RCC 7860 (cell line): Measurements from ENCODE around the gene PCYT2.

ENCODE experiments used
- DNase-seq: peaks from one replicate; pipeline ENCODE4 v3.0.0-alpha.2; 2015; ENCODE audit warnings: low spot score
- FAIRE-seq: peaks from 2 replicates; lab custom pipeline; 2012; peaks lifted over from hg19 to GRCh38; lab: Jason Lieb, UNC

PCYT2 gene

DNA sequence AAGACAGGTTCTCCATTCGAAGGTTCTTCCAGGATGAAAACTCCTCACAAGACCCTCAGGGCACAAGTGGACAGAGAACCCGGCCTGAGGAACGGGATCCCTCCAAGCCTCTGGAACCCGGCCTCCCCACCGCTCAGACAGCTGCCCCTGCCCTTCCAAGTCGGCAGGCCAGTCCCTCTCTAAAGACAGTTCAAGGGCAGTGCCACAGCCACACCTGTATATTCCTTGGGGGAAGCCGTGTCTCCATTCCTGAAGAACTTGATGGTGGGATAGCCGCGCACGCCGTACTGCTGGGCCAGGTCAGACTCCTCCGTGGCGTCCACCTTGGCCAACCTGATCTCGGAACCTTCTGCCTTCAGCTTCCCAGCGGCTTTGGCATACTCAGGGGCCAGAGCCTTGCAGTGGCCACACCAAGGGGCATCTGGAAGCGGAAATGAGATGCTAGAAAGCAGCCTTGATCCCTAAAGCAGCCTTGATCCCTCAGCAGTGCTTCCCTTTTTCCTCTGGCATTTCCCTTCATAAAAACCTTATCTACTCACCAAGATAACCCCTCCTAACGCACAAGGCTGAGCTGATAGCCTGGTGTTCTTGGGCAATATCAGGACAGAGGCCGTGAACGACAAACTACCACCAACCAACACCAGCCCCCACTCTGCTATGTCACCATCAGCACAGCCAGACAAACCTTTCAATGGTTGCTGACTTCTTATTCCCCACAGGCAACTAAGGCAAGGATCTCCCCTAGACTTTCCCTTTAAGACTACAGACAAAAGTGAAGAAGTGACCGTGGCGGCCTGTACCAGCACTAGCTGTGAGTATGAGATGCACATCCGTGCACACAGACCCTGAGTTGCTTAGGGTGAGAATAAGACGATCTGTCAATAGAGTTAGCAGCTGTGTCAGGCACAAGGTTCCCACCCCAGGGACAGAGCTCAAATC, 52.0 kb downstream of the PCYT2 start:
- FAIRE-seq: no peak
- no peak for DNase-seq

DNA sequence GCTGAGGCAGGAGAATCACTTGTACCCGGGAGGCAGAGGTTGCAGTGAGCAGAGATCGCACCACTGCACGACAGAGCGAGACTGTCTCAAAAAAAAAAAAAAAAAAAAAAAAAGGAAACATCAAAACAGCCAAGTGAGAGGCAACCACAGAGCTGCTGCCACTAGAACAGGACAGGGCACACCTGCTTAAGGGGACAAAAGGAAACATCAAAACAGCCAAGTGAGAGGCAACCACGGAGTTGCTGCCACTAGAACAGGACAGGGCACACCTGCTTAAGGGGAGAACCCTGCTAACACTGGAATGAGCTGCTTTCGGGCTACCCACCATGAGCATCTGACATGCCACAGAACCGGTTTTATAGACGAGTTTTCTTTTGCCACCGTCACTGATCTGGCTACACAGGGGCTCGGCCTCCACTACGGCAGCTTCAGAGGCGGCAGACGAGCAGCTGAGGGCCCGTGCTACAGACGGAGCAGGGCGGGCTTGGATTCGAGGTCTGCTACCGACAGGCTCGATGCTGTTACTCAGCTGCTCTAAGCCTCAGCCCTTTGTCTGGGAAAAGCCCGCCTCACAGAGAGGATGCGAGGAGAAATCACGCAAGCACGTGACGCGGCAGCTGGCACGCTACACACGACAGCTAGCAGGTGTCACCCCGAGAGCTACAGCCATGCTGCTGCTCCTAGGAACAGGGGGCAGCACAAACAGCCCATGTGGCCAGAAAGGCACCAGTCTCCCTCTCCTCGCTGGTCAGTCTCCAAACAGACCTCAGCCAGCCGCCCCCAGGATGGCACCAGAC, 52.8 kb downstream of the PCYT2 start:
- DNase-seq (no peak), FAIRE-seq (no peak)

DNA sequence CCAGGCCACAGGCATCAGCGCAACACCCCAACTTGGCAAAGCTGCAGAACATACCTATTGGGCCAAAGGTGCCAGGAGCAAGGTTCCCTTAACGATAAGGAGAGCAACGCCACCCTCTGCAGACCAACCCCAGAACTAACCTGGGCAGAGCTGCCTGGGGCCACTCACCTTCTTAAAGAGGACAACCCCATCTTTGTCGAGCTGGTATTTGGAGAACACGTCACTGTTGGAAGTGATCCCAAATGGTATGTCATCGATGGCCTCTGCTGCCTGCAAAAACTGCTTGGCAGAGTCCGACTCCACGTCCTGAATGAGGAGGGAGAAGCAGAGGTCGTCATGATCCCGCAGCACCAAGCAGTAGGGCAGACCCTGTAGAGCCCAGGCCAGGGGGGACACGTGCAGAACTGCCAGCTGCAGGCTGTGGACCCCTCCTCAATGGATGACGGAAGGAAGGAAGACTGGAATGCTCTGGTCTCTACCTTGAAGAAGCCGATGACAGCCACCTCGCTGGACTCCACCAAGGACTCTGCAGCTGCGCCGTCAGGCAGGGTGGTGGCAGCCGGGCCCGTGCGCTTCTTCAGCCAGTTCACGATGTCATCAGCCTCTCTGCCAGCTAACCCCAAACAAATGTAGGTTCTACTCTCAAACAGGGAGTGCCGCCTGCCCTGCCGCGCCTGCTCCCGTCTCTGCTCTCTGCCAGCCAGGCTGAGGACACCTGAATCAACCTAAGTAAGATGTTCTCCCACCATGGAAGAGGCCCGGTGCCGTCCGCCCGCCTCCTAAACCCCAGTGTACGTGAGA, 56.0 kb downstream of the PCYT2 start:
- DNase-seq: no peak
- no peak for FAIRE-seq

DNA sequence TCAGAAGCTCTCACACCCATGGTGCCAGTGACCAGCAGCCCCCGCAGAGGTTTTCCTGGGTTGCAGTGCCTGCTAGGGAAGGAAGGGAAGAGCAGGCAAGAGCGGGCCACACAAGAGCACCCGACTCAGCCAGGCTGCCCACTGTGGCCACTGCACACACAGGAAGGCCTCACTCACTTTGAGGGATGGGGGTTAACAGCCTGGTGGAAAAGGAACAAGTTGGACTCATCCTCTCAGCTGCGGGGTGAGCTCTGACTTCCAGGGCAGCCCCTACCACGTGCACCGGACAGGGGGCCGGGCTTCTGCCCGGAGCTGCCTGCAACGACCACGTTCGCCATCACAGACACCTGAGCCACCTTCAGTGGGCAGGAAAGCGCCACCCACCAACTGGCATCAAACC, 59.0 kb downstream of the PCYT2 start:
- DNase-seq (no peak), FAIRE-seq (no peak)

DNA sequence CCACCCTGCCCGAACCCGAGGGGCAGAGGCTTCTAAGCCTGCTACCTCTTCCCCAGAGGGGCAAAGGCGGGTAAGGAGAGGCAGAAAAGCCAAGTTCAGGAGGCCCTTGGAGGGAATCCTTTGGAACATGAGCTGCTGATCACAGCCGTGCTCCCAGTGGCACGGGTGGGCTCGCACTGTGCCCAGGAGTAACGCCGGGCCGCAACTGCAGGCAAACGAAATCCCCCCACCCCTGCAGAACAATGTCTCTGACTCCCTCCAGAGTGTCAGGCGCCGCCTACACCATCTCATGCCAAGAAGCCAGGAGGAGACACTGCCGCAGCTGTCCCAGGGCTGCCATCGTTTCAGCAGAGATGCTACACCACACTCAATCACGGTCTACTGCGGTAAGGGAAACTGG, 59.8 kb downstream of the PCYT2 start:
- no peak for FAIRE-seq

More for the DNA sequence above, 59.8 kb downstream of the PCYT2 start:
- DNase-seq: no peak
